CD4-positive, alpha-beta T cell treated with Interleukin-15 for 4 hours (primary cell): Measurements from ENCODE around the gene DPP8.
"Not testable (repeated sequence)": the region's sequence is repeated elsewhere in the genome, so short reads cannot be mapped to it uniquely, and the experiment has no call there.

Experiments used
- DNase-seq: peaks from one replicate; pipeline ENCODE4 v3.0.0-alpha.2; 2020; ENCODE audit warnings: low spot score

Gene DPP8

GRCh38 chr15:65524226-65524625 is 6.7 kb upstream of the DPP8 start:
- no peak for DNase-seq

- no peak for DNase-seq
Measured at GRCh38 chr15:65521350-65521749, 3.9 kb upstream of the DPP8 start.

- DNase-seq, result no peak
Measured at GRCh38 chr15:65518633-65519285, 1.3 kb upstream of the DPP8 start.

- no peak for DNase-seq
Measured at GRCh38 chr15:65517866-65518207, 348 bp upstream of the DPP8 start.

- DNase-seq, result peak; percentile 22
Measured at GRCh38 chr15:65512807-65513416, 4.6 kb downstream of the DPP8 start.

GRCh38 chr15:65512189-65512588 is 5.3 kb downstream of the DPP8 start:
- no peak for DNase-seq

- no peak for DNase-seq
Measured at GRCh38 chr15:65509321-65509720, 8.2 kb downstream of the DPP8 start.

- no peak for DNase-seq
Measured at GRCh38 chr15:65494076-65494475, 23.4 kb downstream of the DPP8 start.

GRCh38 chr15:65484876-65485275 is 32.6 kb downstream of the DPP8 start:
- DNase-seq, result no peak

- DNase-seq, result no peak
Measured at GRCh38 chr15:65476903-65477302, 40.6 kb downstream of the DPP8 start.

GRCh38 chr15:65470866-65471265 is 46.6 kb downstream of the DPP8 start:
- no peak for DNase-seq

GRCh38 chr15:65468229-65468909 is 49.1 kb downstream of the DPP8 start:
- DNase-seq, result no peak

- no peak for DNase-seq
Measured at GRCh38 chr15:65466901-65467300, 50.6 kb downstream of the DPP8 start.

GRCh38 chr15:65463096-65463495 is 54.4 kb downstream of the DPP8 start:
- not testable (repeated sequence) for DNase-seq

- DNase-seq, result peak; percentile 17
Measured at GRCh38 chr15:65460741-65461347, 56.6 kb downstream of the DPP8 start.

- DNase-seq, result not testable (repeated sequence)
Measured at GRCh38 chr15:65455256-65455655, 62.2 kb downstream of the DPP8 start.

- DNase-seq, result no peak
Measured at GRCh38 chr15:65451989-65452388, 65.5 kb downstream of the DPP8 start.

GRCh38 chr15:65450556-65450955 is 66.9 kb downstream of the DPP8 start:
- no peak for DNase-seq

GRCh38 chr15:65447145-65447544 is 70.3 kb downstream of the DPP8 start:
- no peak for DNase-seq

- no peak for DNase-seq
Measured at GRCh38 chr15:65434201-65434600, 83.3 kb downstream of the DPP8 start.

GRCh38 chr15:65431731-65432130 is 85.8 kb downstream of the DPP8 start:
- no peak for DNase-seq

- no peak for DNase-seq
Measured at GRCh38 chr15:65426216-65426853, 91.2 kb downstream of the DPP8 start.

- DNase-seq, result no peak
Measured at GRCh38 chr15:65424683-65425082, 92.8 kb downstream of the DPP8 start.
